ENCODE results near the gene PAPOLG. TPM values are rescaled to one million over a fixed set of nuclear protein-coding genes. Genes with fewer than 3 reads are reported as not detected.

PAPOLG gene
- total and polyA plus RNA-seq, 2 donors (not counting 3 experiments of a cell fraction or from before 2014, with no cell fraction given), result 4.2 to 14.9 TPM

DNA sequence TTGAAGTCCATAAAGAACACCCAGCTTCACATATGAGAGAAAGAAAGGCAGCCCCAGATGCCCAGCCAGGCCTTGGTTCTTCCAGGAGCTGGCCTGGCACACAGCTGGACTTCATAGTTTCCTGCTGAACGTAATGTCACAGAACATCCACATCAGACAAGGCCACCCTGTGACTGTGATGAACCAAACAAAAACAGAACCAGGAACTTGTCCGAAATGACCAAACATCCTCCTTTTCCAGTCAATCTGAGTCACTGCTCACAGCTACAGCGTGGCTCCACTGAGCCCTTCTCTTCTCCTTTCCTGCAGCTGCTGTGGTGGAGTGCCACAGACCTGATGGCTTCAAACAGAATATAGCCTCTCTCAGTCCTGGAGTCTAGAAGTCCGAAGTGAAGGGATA is 45.4 kb upstream of the PAPOLG start:
- dilution Hi-C loops (cut with MboI; ENCODE audit: extremely low pct_ligation_motif_present, low sequenced_read_pairs) (no loop called here), intact Hi-C loops (cut with micrococcal nuclease) (no loop called here)
- Histone ChIP-seq H4K20me1 (replicated peaks; ENCODE audit: control insufficient read depth, extremely low read depth, insufficient read depth, low read length) (no peaks in the 10 kb centered on the region), H3K4me3 (replicated peaks in 1 of 3; ENCODE audit: insufficient read depth in 1 of 3, low read depth in 1 of 3, low read length in 3 of 3) (no peak overlapping the region), H3K9me1 (replicated peaks; ENCODE audit: control insufficient read depth, extremely low read depth, insufficient read depth, low read length) (no peaks in the 10 kb centered on the region), H3K4me1 (ENCODE audit: control insufficient read depth, extremely low read depth, insufficient read depth, low read length) (peaks cover 5% of the 10 kb centered on the region), H3K9ac (replicated peaks; ENCODE audit: extremely low read depth, insufficient read depth, low read length) (no peak overlapping the region), H3K27ac (ENCODE audit: insufficient read depth, low read depth, low read length) (no peak overlapping the region), H3K9me3 (replicated peaks; ENCODE audit: control insufficient read depth, insufficient read depth, low read length) (no peaks in the 10 kb centered on the region), H3K36me3 (ENCODE audit: control insufficient read depth in 2 of 2, extremely low read depth in 1 of 2, insufficient read depth in 2 of 2, low read length in 2 of 2) (no peaks in the 10 kb centered on the region), H2AFZ (ENCODE audit: low read depth, low read length) (peak overlapping the region; percentile 3), H3K27me3 (ENCODE audit: control insufficient read depth in 2 of 2, insufficient read depth in 2 of 2, low read length in 2 of 2) (no peaks in the 10 kb centered on the region), H3K4me2 (ENCODE audit: insufficient read depth, low read length) (no peak overlapping the region), H3K79me2 (ENCODE audit: control insufficient read depth, insufficient read depth, low read length) (no peaks in the 10 kb centered on the region)
- peak; percentile 28 for TF ChIP-seq FOS (IDR thresholded peaks at IDR 0.05; ENCODE audit: borderline replicate concordance, insufficient read depth, low read length)
- no peak for TF ChIP-seq JUN (IDR thresholded peaks at IDR 0.05; ENCODE audit: borderline replicate concordance, insufficient read depth, insufficient read length, low read depth)
- BruUV-seq (replicated peaks), result no TSS peak
- DNase-seq (ENCODE audit: low read depth, low spot score) (peak; percentile 26), FAIRE-seq (peak; percentile 77)
- ChIA-PET CTCF (interaction anchor here (0.5 to 8.6 kb wide), 3 partner anchors 36 to 354 kb away, joined by 3 to 173 read pairs (median 3); no protein-coding TSS in a partner anchor), POLR2A (no interaction called here)

DNA sequence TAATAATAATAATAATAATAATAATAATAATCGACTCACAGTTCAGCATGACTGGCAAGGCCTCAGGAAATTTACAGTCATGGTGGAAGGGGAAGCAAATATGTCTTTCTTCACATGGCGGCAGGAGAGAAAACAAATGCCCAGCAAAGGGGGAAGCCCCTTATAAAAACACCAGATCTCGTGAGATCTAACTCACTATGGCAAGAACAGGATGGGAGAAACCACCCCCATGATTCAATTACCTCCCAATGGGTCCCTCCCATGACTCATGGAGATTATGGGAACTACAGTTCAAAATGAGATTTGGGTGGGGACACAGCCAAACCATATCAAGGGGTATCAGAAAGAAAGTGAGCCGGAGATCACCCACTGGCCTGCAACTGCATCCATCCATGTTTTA is 40.5 kb upstream of the PAPOLG start:
- H3K79me2 ChIP-seq (ENCODE audit: control insufficient read depth, insufficient read depth, low read length), result no peaks in the 10 kb centered on the region
- no peaks in the 10 kb centered on the region for H3K9me1 ChIP-seq (replicated peaks; ENCODE audit: control insufficient read depth, extremely low read depth, insufficient read depth, low read length)
- no peak overlapping the region for H3K27ac ChIP-seq (ENCODE audit: insufficient read depth, low read depth, low read length)
- dilution Hi-C loops (cut with MboI; ENCODE audit: extremely low pct_ligation_motif_present, low sequenced_read_pairs) (no loop called here), intact Hi-C loops (cut with micrococcal nuclease) (no loop called here)
- no peak overlapping the region for H3K9ac ChIP-seq (replicated peaks; ENCODE audit: extremely low read depth, insufficient read depth, low read length)
- H3K36me3 ChIP-seq (ENCODE audit: control insufficient read depth in 2 of 2, extremely low read depth in 1 of 2, insufficient read depth in 2 of 2, low read length in 2 of 2), result no peaks in the 10 kb centered on the region
- TF ChIP-seq POLR2AphosphoS5 (IDR thresholded peaks at IDR 0.05; ENCODE audit: insufficient read depth, low read depth, low read length) (no peak), GATA2 (IDR thresholded peaks at IDR 0.05; ENCODE audit: insufficient read depth, insufficient read length, low read depth, low read length) (no peak), JUN (IDR thresholded peaks at IDR 0.05; ENCODE audit: borderline replicate concordance, insufficient read depth, insufficient read length, low read depth) (no peak), MYC (IDR thresholded peaks at IDR 0.05; ENCODE audit: low read depth, low read length) (no peak)
- TF ChIP-seq, protein P1, sequence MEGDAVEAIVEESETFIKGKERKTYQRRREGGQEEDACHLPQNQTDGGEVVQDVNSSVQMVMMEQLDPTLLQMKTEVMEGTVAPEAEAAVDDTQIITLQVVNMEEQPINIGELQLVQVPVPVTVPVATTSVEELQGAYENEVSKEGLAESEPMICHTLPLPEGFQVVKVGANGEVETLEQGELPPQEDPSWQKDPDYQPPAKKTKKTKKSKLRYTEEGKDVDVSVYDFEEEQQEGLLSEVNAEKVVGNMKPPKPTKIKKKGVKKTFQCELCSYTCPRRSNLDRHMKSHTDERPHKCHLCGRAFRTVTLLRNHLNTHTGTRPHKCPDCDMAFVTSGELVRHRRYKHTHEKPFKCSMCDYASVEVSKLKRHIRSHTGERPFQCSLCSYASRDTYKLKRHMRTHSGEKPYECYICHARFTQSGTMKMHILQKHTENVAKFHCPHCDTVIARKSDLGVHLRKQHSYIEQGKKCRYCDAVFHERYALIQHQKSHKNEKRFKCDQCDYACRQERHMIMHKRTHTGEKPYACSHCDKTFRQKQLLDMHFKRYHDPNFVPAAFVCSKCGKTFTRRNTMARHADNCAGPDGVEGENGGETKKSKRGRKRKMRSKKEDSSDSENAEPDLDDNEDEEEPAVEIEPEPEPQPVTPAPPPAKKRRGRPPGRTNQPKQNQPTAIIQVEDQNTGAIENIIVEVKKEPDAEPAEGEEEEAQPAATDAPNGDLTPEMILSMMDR (IDR thresholded peaks at IDR 0.05; ENCODE audit: extremely low read depth in 1 of 2, insufficient read depth in 1 of 2, low read depth in 1 of 2, low read length in 2 of 2), result no peak
- TF ChIP-seq, protein P2, sequence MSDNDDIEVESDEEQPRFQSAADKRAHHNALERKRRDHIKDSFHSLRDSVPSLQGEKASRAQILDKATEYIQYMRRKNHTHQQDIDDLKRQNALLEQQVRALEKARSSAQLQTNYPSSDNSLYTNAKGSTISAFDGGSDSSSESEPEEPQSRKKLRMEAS (IDR thresholded peaks at IDR 0.05; ENCODE audit: insufficient read depth, insufficient read length), result no peak
- H2AFZ ChIP-seq (ENCODE audit: low read depth, low read length), result no peak overlapping the region
- H3K4me3 ChIP-seq (replicated peaks in 1 of 3; ENCODE audit: insufficient read depth in 1 of 3, low read depth in 1 of 3, low read length in 3 of 3), result no peak overlapping the region
- ChIA-PET CTCF (no interaction called here), POLR2A (no interaction called here)
- no peaks in the 10 kb centered on the region for H3K27me3 ChIP-seq (ENCODE audit: control insufficient read depth in 2 of 2, insufficient read depth in 2 of 2, low read length in 2 of 2)
- H3K9me3 ChIP-seq (replicated peaks; ENCODE audit: control insufficient read depth, insufficient read depth, low read length), result no peaks in the 10 kb centered on the region
- H4K20me1 ChIP-seq (replicated peaks; ENCODE audit: control insufficient read depth, extremely low read depth, insufficient read depth, low read length), result no peaks in the 10 kb centered on the region
- no peak overlapping the region for H3K4me2 ChIP-seq (ENCODE audit: insufficient read depth, low read length)
- no peak for FAIRE-seq
- no TSS peak for BruUV-seq (replicated peaks)
- H3K4me1 ChIP-seq (ENCODE audit: control insufficient read depth, extremely low read depth, insufficient read depth, low read length), result peaks cover 4% of the 10 kb centered on the region
- no peak for DNase-seq (ENCODE audit: low read depth, low spot score)
